GM18867 (cell line): ENCODE data around the gene P2RX2.
"Not testable (repeated sequence)": the region's sequence is repeated elsewhere in the genome, so short reads cannot be mapped to it uniquely, and the experiment has no call there.

ENCODE experiments used
- ATAC-seq: cut with Tn5 transposase; IDR thresholded peaks from one replicate; pipeline ENCODE4 v1.9.1; 2021; ENCODE audit warnings: mild to moderate bottlenecking, moderate library complexity; ENCODE audit not compliant: unreplicated experiment

Gene P2RX2

GRCh38 chr12:132583411-132583710 lies 35.2 kb upstream of the P2RX2 start:
- ATAC-seq: no peak

GRCh38 chr12:132583736-132584135 lies 34.8 kb upstream of the P2RX2 start:
- ATAC-seq: no peak

DNA sequence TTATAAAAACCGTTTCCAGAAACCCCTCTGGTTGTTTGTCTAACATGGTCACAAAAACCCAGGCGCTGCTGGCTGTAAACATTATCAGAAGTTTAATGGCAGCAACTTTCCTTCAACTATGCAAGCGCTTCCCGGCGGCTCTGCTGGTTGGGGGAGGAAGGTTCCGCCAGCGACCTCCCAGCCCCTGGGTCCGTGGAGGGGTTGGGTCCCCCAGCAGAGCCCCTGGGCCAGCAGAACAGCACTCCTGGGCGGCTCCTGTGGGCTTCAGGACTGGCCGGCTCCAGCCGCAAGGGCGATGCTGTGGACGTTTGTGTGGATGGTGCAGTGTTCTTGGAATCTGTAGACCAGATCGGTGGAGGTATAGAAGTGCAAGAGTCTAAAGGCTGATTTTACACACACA lies 34.1 kb upstream of the P2RX2 start:
- no peak for ATAC-seq

GRCh38 chr12:132585177-132585576 lies 33.4 kb upstream of the P2RX2 start:
- no peak for ATAC-seq

DNA sequence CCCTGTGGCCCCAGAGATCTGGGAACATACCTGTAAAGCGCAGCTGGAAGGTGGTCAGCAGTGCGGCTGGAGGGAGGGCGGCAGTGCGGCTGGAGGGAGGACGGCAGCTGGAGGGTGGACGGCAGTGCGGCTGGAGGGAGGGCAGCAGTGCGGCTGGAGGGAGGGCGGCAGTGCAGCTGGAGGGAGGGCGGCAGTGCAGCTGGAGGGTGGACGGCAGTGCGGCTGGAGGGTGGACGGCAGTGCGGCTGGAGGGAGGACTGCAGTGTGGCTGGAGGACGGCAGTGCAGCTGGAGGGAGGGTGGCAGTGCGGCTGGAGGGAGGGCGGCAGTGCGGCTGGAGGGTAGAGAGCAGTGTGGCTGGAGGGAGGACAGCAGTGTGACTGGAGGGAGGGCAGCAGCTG lies 31.6 kb upstream of the P2RX2 start:
- ATAC-seq: no peak

- no peak for ATAC-seq
Observed at GRCh38 chr12:132587781-132588180, 30.8 kb upstream of the P2RX2 start.

GRCh38 chr12:132588319-132588718 lies 30.3 kb upstream of the P2RX2 start:
- no peak for ATAC-seq

DNA sequence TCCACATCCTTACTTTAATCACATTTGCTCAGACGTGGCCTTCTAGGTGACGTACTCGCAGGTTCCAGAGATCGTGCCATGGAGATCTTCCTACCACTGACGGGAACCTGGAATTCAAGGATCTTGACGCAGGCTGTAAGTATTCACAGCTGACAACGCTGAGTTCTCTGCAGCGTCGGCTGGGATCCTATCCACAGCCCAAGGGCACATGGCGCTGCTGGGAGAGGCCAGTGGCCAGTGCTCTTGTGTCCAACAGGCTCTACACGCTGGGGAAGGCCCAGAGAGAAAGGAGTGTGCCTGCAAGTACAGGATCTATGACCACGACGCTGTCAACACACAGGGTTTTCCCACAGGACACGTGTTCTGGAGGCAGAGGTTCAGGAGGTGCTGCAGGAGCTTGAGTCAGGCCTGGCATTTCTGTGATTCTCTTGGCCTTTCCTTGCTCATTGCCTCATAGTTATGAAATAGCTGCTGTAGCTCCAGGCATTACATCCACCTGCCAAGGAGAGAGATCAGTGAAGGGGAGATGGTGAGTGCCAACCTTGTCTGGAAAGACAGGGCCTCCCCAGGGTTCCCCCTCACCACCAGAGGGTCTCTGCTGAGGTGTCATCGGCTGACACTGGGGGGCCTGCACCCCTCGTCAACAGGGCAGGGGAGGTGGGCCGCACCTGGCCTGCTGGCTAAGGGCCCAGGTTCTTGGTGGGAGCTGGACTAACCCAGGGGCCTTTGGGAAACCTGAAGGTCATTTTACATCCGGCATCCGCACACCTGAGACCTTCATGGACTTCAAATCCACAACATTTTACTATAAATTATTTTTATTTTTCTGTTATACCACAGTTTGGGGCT lies 29.5 kb upstream of the P2RX2 start:
- ATAC-seq: no peak

- no peak for ATAC-seq
Observed at GRCh38 chr12:132591107-132591935, 27.3 kb upstream of the P2RX2 start.

GRCh38 chr12:132592282-132592970 lies 26.1 kb upstream of the P2RX2 start:
- no peak for ATAC-seq

GRCh38 chr12:132593071-132593470 lies 25.5 kb upstream of the P2RX2 start:
- no peak for ATAC-seq

- ATAC-seq: no peak
Observed at GRCh38 chr12:132593521-132593920, 25.1 kb upstream of the P2RX2 start.

DNA sequence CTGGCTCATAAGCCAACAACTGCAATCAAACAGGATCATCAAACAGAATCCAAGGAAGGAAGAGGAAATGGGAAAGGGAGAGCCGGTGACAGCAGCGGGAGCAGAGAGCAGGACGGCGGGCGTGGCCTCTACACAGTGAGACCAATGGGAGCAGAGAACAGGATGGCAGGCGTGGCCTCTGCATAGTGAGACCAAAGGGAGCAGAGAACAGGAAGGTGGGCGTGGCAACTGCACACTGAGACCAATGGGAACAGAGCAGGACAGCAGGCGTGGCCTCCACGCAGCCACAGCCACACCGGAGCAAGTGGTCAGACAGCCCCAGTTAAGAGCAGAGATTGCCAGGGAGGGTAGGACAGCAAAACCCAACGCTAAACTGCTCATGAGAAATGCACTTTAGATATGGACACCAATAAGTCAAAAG lies 24.6 kb upstream of the P2RX2 start:
- peak; percentile 95 for ATAC-seq

DNA sequence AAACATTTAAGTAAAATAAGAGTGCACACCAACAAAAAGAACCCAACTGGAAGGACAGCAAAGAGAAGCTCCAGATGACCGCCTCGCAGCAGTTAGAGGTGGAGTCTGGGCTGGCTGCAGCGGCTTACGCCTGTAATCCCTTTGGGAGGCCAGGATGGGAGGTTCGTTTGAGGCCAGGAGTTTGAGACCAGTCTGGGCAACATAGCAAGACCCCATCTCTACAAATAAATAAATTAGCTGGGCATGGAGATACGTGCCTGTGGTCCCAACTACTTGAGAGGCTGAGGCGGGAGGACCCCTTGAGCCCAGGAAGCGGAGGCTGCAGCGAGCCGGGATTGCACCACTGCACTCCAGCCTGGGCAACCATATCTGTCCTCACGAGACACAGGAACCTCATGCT lies 23.4 kb upstream of the P2RX2 start:
- no peak for ATAC-seq

GRCh38 chr12:132596016-132596415 lies 22.6 kb upstream of the P2RX2 start:
- no peak for ATAC-seq

DNA sequence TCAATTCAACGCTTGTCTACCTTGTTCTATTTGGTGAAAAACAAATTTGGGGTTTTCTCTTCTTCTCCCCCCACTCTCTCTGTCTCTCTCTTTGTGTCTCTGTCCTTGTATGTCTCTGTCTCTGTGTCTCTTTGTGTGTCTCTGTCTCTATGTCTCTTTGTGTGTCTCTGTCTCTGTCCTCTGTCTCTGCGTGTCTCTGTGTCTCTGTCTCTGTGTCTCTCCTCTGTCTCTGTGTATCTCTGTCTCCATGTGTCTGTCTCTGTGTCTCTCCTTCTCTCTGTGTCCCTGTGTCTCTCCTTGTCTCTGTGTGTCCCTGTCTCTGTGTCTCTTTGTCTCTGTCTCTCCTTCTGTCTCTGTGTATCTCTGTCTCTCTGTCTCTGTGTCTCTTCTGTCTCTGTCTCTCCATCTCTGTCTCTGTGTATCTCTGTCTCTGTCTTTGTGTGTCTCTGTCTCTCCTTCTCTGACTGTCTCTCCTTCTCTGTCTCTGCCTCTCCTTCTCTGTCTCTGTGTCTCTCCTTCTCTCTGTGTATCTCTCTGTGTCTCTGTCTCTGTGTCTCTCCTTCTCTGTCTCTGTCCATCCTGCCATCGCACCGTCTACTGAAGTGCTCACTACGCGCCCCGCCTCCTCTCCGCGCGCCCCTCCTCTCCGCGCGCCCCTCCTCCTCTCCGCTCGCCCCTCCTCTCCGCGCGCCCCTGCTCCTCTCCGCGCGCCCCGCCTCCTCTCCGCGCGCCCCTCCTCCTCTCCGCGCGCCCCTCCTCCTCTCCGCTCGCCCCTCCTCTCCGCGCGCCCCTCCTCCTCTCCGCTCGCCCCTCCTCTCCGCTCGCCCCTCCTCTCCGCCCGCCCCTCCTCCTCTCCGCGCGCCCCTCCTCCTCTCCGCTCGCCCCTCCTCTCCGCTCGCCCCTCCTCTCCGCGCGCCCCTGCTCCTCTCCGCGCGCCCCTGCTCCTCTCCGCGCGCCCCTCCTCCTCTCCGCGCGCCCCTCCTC lies 21.0 kb upstream of the P2RX2 start:
- no peak for ATAC-seq

GRCh38 chr12:132599502-132599901 lies 19.1 kb upstream of the P2RX2 start:
- ATAC-seq: not testable (repeated sequence)

GRCh38 chr12:132600048-132601032 lies 18.2 kb upstream of the P2RX2 start:
- no peak for ATAC-seq

GRCh38 chr12:132601171-132601883 lies 17.2 kb upstream of the P2RX2 start:
- ATAC-seq: no peak
